HG03575 (cell line): ENCODE data around the gene ARMC2.
"Not testable (repeated sequence)": the region's sequence is repeated elsewhere in the genome, so short reads cannot be mapped to it uniquely, and the experiment has no call there.

ENCODE experiments used
- ATAC-seq: cut with Tn5 transposase; IDR thresholded peaks from one replicate; pipeline ENCODE4 v1.9.1; 2021; ENCODE audit not compliant: unreplicated experiment, insufficient number of reproducible peaks, low FRiP score; ENCODE audit errors: extremely low read depth

ARMC2 gene

DNA sequence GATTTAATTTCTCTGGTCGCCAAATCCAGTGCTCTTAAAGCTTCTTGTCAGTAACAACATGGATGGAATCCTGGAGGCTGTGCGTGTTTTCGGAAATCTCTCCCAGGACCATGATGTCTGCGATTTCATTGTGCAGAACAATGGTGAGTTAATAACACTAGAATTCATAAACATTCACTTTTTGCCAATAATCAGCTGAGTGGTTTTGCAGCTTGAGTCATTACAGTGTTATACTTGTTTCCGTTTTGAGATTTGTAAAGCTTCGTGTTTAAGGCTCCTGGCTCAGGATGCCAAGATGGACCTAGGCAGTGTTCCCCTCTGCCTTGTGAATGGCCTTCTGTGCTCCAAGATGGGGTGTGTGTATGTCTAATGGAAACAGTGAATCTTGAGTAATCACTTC, 113.8 kb downstream of the ARMC2 start:
- ATAC-seq, result no peak

DNA sequence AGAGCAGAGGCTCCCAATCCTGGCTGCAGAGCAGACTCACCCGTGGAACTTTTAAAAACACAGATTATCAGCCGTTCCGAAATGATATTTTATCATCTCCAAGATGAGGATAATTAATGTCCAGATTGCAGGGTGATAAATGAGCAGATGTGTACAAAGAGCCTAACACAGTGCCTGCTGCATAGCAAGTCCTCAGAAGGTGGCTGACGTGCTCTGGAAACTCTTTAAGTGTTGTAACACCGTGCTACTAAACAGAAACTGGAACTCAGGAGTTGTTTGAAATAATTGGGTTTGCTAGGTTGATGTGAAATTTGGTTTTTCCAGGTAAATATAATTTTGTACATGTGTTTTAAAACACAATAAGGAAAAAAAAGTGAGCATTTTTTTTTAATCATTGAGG, 118.0 kb downstream of the ARMC2 start:
- ATAC-seq, result no peak

DNA sequence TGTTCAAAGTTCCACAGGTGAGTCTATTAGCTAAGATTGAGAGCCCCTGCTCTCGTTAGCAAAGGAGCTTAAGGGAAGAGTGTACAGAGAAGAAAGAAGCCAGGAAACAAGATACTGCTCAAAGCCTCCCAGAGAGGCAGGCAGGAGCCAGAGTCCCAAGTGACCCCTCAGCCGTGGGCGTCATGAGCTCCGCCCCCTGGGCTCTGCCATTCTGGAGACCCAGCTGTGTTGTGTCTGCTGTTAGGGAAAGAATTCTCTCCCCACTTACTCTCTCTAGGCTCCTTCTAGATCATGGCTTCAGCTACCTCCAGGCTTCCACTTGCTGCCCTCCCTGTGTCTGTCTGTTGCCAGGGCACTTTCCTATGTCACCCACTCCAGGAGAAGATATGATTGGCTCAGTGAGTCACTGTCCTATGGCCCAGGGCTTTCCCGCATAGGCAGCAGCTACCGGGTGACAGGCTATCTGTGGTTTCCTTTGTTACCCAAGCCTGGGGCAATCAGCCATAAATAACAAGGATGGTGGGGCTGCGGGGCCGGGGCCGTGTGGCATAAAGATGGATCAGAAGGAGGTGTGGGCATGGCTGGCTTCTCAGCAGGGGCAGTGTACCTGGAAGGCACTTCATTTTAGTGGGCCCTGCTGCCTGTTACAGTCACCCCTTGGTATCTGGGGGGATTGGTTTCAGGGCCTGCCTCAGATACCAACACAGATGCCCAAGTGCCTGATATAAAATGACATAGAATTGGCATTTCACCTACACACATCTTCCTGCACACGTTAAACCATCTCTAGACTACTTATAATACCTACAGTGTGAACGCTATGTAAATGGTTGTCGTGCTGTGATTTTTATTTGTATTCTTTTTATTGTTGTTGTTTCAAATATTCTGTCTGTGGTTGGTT, 118.9 kb downstream of the ARMC2 start:
- ATAC-seq, result no peak

DNA sequence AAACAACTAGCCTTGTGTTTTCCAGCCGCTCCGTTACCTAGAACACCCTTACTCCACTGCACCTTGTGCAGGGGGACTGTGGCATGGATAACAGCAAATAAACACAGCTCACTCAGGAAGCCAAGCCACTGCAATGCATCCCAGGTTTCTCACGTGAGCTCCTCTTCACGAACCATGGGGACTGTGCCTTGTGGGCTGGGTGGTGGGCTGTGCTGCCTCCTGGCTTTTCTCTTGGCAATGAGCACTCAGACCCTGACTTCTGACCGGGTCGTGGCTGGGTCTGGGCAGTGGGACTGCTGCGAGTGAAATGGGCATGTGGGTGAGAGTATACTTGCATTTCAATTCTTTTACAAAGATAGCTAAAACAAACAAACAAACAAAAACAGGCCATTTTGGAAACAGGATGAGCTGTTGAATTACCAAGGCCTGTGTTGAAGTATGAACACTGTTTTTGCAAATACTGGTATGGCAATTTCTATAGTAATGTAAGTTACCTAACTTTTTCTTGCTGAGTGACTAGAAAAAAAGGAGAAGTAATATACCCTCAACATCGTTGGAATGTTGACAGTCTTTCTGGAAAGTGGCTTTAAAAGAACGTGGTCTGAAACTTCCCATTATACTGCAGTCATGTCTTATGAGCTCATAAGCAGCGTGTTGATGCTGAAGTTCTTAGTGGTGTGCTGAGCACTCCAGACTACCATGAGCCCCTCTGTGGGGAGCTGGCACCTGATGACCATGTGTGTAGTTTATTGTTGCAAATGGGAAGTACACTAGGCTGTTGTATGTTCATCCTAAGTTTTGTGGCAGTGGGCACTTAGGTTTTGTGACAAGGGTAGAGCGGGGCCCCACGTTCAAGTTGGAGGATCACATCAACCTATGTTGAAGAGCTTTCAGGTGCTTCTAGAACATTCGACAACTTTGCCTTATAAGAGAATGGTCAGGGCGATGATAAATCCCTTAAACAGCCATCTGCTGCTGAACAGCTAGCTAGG, 120.4 kb downstream of the ARMC2 start:
- ATAC-seq, result no peak

DNA sequence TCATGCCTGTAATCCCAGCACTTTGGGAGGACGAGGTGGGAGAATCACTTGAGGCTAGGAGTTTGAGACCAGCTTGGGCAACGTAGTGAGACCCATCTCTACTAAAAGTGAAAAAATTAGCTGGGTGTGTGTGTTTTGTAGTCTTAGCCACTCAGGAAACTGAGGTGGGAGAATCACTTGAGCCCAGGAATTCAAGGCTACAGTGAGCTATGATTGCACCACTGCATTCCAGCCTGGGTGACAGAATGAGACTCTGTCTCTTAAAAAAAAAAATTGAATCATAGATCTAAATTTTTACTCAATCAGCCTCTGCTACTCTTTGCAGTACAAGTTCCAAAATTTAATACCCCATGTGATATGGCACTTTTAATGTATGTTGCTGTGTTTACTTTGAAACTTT, 121.6 kb downstream of the ARMC2 start:
- ATAC-seq, result no peak

DNA sequence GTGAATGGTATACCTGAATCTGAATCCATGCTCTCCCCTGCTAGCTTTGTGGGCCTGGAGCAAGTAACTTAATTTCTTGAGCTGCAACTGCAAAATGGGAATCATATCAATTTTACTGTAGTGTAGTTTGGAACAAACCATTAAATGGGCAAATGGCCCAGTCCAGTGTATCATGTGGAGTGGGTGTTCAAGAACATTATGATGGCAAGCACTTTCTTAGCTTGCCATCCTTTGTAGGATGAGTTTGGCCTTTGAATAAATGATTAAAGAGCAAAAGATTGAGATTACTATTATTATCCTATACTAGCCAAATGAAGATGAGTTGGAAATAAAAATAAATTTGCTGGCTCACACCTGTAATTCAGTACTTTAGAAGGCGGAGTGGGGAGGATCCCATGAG, 126.0 kb downstream of the ARMC2 start:
- no peak for ATAC-seq

DNA sequence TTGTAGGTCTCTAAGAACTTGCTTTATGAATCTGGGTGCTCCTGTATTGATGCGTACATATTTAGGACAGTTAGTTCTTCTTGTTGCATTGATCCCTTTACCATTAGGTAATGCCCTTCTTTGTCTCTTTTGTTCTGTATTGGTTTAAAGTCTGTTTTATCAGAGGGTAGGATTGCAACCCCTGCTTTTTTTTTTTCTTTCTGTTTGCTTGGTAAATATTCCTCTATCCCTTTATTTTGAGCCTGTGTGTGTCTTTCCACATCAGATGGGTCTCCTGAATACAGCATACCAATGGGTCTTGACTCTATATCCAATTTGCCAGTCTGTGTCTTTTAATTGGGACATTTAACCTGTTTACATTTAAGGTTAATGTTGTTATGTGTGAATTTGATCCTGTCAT, 130.4 kb downstream of the ARMC2 start:
- not testable (repeated sequence) for ATAC-seq

DNA sequence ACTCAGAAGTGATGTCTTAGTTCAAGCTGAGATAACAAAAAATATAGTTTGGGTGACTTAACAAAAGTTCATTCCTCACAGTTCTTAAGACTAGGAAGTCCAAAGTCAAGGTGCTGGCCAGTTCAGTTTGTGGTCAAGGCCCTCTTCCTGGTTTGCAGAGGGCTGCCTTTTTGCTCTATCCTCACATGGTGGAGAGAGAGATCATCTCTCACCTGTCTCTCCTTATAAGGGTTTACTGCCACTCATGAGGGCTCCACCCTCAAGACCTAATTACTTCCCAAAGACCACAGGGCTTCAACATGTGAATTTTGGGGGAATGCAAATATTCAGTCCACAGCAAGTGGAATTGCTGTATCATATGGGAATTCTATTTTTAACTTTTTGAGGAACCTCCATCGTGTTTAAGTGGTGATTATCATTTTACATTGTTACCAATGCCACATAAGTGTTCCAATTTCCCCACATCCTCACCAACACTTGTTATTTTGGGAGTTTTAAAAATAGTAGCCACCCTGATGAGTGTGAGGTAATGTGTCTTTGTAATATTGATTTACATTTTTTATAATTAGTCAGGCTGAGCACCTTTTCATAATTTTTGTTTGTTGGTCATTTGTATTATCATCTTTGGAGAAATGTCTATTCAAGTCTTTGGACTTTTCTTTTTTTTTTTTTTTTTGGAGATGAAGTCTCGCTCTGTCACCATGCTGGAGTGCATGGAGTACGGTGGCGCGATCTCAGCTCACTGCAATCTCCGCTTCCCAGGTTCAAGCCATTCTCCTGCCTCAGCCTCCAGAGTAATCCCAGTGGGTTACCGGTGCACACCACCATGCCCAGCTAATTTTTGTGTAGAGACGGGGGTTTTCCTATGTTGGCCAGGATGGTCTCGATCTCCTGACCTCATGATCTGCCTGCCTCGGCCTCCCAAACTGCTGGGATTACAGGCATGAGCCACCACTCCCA, 134.2 kb downstream of the ARMC2 start:
- ATAC-seq, result no peak

DNA sequence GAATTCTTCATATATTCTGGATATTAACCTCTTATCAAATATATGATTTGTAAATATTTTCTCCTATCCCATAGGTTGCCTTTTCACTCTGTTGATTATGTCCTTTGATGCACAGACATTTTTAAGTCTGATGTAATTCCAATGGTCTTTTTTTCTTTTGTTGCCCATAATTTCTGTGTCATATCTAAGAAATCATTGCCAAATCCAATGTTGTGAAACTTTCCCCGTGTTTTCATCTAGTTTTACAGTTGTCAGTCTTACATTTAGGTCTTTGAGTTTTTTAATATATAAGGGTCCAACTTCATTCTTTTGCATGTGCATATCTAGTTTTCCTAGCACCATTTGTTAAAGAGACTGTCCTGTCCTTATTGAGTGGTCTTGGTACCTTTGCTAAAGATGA, 134.9 kb downstream of the ARMC2 start:
- ATAC-seq, result no peak

DNA sequence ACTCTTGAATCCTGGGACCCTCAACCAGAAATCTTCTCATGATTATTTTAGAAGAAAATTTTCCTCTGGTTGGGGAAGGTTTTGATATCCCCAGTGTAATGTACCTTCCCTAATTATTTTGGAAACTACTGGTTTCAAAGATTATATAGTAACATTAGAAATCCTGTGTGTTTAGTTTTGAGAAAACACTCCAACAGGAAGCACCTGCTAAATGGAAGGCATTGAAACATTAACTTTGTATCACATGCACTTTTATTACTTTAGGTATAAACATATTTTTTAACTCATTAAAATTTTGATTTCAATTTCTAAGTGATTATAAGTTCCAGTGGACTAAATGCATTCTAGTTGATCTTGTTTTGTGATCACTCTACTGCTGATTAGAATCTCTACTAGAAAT, 137.1 kb downstream of the ARMC2 start:
- ATAC-seq, result no peak

DNA sequence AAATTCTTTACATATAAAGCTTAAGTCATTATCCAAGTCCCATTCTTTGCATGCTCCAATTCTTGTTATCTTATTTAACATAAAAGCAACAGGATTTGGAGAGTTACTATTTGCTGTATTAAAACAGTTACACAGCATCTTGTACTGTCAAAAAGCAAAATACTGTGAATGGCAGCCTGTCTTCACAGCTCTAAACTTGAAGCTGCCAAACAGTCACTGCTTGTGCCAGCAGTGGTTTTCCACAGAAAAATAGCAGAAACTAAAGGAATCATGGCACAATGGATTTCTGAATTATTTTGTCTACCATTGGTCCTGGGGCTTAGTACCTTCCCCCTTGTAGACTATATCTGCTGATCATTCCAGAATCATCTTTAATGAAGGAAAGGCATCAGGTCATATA, 138.9 kb downstream of the ARMC2 start:
- no peak for ATAC-seq

DNA sequence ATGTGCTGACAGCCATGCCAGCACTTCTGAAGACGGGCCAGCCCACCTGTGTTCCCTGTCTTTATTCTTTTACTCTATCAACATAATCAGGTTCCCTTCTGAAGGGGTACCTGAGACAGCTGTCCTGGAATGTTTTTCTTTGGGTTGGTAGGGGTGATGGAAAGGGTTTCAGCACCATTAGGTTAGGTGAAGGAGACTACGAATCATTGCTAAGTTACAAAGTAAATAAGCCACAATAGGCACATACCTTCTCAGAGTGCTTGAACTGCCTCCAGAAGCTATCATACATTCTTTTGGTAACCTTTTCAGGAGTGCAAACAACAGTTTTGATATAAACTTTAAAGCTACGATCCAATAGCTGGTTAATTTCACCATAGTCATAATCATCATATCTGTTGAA, 140.1 kb downstream of the ARMC2 start:
- ATAC-seq, result no peak

DNA sequence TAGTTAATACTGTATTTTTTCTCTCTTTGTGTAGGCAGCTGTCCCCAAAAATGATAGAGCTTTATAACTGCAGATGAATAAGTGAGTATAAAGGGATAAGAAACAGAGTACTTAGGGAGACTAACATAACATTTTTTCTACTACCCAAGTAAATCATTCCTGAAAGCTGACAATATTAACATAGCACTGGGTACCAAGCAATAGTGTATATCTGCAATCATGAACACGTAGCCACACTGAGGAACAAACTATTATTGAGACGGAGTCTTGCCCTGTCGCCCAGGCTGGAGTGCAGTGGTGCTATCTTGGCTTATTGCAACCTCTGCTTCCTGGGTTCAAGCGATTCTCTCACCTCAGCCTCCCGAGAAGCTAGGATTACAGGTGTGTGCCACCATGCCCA, 140.5 kb downstream of the ARMC2 start:
- no peak for ATAC-seq

DNA sequence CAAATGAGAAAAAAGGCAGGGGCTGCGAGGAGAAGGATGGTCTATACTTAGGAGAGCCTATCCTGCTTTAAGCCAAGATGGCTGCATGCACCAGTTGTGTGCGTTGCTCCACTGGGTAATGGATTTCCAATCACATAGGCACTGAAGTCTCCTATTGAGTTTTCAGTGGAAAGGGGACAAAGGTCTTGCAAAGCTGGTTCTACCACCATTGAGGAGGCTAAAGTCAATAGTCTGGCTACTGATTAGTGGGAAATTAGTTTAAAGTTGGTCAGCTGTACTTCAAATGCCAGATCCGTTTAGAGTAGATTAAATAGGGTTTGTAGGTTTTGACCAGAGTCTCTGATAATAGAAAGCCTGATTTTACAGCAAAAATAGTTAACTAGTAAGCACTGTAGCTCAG, 141.5 kb downstream of the ARMC2 start:
- no peak for ATAC-seq

DNA sequence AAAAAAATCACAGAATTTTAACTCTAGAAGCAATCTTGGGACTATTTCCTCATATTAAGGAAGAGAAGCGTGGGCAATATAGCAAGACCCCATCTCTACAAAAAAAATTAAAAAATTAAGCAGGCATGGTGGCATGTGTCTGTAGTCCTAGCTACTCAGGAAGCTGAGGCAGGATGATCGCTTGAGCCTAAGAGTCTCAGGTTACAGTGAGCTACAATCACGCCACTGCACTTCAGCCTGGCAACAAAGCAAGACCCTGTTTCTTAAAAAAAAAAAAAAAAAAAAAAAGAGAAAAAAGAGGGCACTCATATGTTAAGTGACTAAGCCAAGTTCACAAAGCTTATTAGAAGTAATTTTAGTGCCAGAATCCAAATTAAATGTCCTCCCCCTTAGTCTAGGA, 145.7 kb downstream of the ARMC2 start:
- no peak for ATAC-seq

DNA sequence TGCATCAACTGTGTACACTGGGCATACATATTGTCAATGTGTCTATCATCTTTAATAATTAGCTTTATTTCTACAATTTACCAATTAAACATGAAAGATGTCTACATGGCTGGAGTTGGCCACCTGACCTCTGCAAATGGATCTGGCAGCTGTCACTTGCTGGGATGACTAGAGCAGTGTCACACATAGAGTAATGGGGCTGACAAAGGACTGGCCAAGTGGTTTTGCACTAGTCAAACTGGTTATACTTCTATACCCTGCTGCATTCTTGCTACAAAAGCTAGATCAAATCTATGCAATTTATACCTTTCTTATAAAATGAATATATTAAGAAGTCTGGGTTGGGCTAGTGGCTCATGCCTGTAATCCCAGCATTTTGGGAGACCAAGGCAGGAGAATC, 147.1 kb downstream of the ARMC2 start:
- ATAC-seq, result no peak

DNA sequence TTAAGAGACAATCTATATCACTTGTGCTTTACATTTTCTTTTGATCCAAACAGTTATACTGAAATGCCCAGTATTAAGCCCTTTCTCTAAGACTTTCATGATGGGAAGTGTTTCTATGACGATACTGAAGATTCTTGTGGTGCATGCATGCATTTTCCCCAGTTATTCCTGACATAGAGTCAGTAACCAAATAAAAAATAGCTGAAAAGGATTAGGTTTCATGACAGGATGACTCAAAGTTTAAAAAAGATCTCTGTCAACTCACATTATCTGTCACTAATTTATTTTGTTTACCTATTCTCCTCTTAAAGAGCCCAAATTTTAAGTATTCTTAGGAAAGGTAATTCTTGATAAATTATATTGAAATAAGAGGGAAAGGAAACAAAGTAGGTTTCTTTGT, 148.0 kb downstream of the ARMC2 start:
- ATAC-seq, result no peak

DNA sequence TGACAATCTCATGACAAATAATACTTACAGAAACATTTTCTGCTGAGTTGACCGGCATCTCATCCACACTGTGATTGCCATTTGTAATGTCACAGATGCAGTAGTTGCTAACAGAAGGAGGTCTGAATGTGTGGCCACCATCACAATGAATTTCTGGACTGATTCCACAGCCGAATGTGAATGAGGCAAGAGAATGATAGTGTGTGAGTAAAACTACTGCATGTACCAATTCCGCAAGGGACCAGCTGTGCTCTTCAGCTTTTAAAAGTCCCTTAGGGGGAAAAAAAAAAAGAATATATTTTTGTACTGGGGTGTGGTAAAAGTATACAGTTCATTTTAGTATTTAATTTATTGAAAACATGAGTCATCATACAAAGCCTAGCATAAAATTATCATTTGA, 150.3 kb downstream of the ARMC2 start:
- no peak for ATAC-seq

DNA sequence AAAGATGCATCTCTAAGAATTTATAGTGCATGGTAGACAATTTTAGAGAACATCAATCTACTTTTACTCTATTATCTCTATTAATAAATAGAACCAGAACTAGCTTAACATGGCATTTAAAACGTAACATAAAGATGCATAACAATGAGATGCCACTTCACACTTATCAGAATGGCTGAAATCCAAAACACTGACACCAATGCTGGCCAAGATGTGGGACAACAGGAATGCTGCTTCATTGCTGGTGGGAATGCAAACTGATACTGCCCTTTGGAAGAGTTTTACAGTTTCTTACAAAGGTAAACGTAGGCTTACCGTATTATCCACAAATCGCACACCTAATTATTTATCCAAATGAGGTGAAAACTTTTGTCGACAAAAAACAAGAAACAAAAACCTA, 151.2 kb downstream of the ARMC2 start:
- ATAC-seq, result no peak
